Fibroblast of lung (primary cell): ENCODE data around the gene RAI1. TPM values are rescaled to one million over a fixed set of nuclear protein-coding genes. Genes with fewer than 3 reads are reported as not detected.

Source experiments
- DNase-seq, 2 donors: peaks; one replicate each; pipeline versions ENCODE4 v3.0.0 to v3.0.0-alpha.2; 2010; ENCODE audit warnings: low read depth in 2 of 2
- H2AFZ ChIP-seq: 2 replicates; pipeline ENCODE4 v1.5.1; 2012; ENCODE audit warnings: low read length, control low read depth, inconsistent platforms
- H3K27ac ChIP-seq: 2 replicates; pipeline ENCODE4 v1.5.1; 2011; ENCODE audit warnings: low read length, control low read depth; ENCODE audit not compliant: insufficient read depth
- H3K27me3 ChIP-seq: 2 replicates; pipeline ENCODE4 v1.5.1; 2011; ENCODE audit warnings: mild to moderate bottlenecking, low read length; ENCODE audit not compliant: control insufficient read depth, insufficient read depth
- H3K36me3 ChIP-seq: 2 replicates; pipeline ENCODE4 v1.5.1; 2011; ENCODE audit warnings: low read length; ENCODE audit not compliant: control insufficient read depth, insufficient read depth
- H3K4me1 ChIP-seq: 2 replicates; pipeline ENCODE4 v1.5.1; 2011; ENCODE audit warnings: low read length; ENCODE audit not compliant: control insufficient read depth, insufficient read depth; ENCODE audit errors: extremely low read depth
- H3K4me2 ChIP-seq: 2 replicates; pipeline ENCODE4 v1.5.1; 2011; ENCODE audit warnings: low read length, control low read depth; ENCODE audit not compliant: insufficient read depth; ENCODE audit errors: extremely low read depth
- H3K4me3 ChIP-seq, 4 experiments: fragments of 200-600 bp in 1 of 4; sonication (generic) in 1 of 4; replicated peaks in 1 of 4; 2 replicates each; pipeline ENCODE4 v1.5.1; 2011 to 2016; ENCODE audit warnings: low read length in 4 of 4, low read depth in 3 of 4, mild to moderate bottlenecking in 3 of 4, control low read depth in 2 of 4, inconsistent platforms in 1 of 4, mixed read lengths in 1 of 4; ENCODE audit not compliant: insufficient read depth in 1 of 4; ENCODE audit errors: control extremely low read depth in 1 of 4
- H3K79me2 ChIP-seq: 2 replicates; pipeline ENCODE4 v1.5.1; 2012; ENCODE audit warnings: mild to moderate bottlenecking, low read length, inconsistent platforms; ENCODE audit not compliant: control insufficient read depth, insufficient read depth
- H3K9ac ChIP-seq: 2 replicates; pipeline ENCODE4 v1.5.1; 2011; ENCODE audit warnings: mild to moderate bottlenecking, low read length, control low read depth; ENCODE audit not compliant: insufficient read depth
- H3K9me3 ChIP-seq: 2 replicates; pipeline ENCODE4 v1.5.1; 2012; ENCODE audit warnings: low read depth, low read length; ENCODE audit not compliant: control insufficient read depth, insufficient read depth
- H4K20me1 ChIP-seq: 2 replicates; pipeline ENCODE4 v1.5.1; 2011; ENCODE audit warnings: low read length; ENCODE audit not compliant: control insufficient read depth, insufficient read depth; ENCODE audit errors: extremely low read depth
- EZH2 ChIP-seq: IDR thresholded peaks from 2 replicates; pipeline ENCODE4 v1.5.1; 2012; ENCODE audit warnings: low read length, control low read depth, mild to moderate bottlenecking; ENCODE audit errors: missing control alignments
- polyA plus RNA-seq, 2 donors: library from polyadenylated mRNA; depleted of rRNA in 1 of 2; stranded (reverse) in 1 of 2; unstranded in 1 of 2; fragments of >200 nt; gene quantifications; 2 replicates each; pipeline ENCODE4 v1.2.1, GENCODE V29; 2011 to 2012; ENCODE audit warnings: missing spikeins in 1 of 2
- total RNA-seq: library from RNA; depleted of rRNA; stranded (reverse); fragments of >200 nt; gene quantifications from 2 replicates; pipeline ENCODE4 v1.2.1, GENCODE V29; 2014
- TF ChIP-seq, protein P1 (sequence below), 2 donors: IDR thresholded peaks in 1 of 2; conservative IDR thresholded peaks in 1 of 2; 1 replicate in 1 of 2; 2 replicates in 1 of 2; pipeline ENCODE4 v1.5.1; 2011 to 2012; ENCODE audit warnings: low read length in 2 of 2, control low read depth in 1 of 2, inconsistent platforms in 1 of 2, low read depth in 1 of 2, mild to moderate bottlenecking in 1 of 2

Gene RAI1
- total and polyA plus RNA-seq, 2 donors (not counting 1 experiment from before 2014, with no cell fraction given) = 2.1 to 6.6 TPM

DNA sequence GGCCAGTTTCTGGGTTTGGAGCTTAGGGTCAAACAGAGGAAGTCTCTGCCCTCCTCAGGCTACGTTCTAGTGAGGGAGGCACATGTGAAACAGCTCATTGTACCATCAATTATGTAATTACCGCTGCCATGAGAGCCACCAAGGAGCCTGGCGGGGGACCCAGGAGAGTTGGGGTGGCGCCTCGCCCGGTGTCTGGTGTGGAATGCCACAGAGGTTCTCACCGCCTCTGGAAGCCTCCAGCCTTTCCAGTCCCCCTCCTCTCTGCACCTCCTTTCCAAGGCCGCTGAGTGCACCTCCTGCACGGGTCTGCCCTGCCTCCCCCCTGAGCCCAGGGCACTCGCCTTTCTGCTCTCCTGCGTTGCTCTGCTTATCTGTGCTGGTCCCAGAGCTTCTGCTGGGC is 104.1 kb downstream of the RAI1 start:
- H2AFZ ChIP-seq = no peak overlapping the region
- H3K9ac ChIP-seq = no peak overlapping the region
- no peak for DNase-seq
- H3K4me3 ChIP-seq = no peak overlapping the region
- TF ChIP-seq, protein P1, sequence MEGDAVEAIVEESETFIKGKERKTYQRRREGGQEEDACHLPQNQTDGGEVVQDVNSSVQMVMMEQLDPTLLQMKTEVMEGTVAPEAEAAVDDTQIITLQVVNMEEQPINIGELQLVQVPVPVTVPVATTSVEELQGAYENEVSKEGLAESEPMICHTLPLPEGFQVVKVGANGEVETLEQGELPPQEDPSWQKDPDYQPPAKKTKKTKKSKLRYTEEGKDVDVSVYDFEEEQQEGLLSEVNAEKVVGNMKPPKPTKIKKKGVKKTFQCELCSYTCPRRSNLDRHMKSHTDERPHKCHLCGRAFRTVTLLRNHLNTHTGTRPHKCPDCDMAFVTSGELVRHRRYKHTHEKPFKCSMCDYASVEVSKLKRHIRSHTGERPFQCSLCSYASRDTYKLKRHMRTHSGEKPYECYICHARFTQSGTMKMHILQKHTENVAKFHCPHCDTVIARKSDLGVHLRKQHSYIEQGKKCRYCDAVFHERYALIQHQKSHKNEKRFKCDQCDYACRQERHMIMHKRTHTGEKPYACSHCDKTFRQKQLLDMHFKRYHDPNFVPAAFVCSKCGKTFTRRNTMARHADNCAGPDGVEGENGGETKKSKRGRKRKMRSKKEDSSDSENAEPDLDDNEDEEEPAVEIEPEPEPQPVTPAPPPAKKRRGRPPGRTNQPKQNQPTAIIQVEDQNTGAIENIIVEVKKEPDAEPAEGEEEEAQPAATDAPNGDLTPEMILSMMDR (conservative IDR thresholded peaks at IDR 0.05 in 1 of 2, IDR thresholded peaks at IDR 0.05 in 1 of 2; ENCODE audit: low read depth in 1 of 2, low read length in 2 of 2) = no peak
- TF ChIP-seq EZH2 = no peak
- H3K27me3 ChIP-seq = no peaks in the 10 kb centered on the region
- peaks cover 16% of the 10 kb centered on the region for H3K4me1 ChIP-seq
- H4K20me1 ChIP-seq = no peaks in the 10 kb centered on the region
- H3K4me2 ChIP-seq = no peak overlapping the region
- H3K27ac ChIP-seq = no peak overlapping the region
- H3K79me2 ChIP-seq = peaks cover 5% of the 10 kb centered on the region
- H3K9me3 ChIP-seq = no peaks in the 10 kb centered on the region
- no peaks in the 10 kb centered on the region for H3K36me3 ChIP-seq

DNA sequence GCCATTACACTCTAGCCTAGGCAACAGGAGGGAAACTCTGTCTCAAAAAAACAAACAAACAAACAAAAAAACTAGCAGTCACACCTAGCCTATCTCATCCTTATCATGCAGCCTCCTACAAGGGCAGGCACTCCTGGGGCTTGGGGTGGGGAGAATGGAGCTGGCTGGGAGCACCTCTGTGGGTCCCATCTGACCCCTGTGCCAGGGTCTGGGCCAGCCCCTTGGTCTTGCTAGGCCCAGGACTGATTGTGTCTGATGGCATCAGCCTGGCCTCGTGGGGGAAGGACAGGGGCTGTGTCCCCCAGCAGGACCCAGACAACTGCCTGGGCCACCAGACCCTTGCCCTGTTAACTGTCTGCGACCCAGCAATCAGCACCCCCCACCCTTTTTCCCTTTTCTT is 105.7 kb downstream of the RAI1 start:
- H4K20me1 ChIP-seq = no peaks in the 10 kb centered on the region
- peaks cover 13% of the 10 kb centered on the region for H3K4me1 ChIP-seq
- H3K9me3 ChIP-seq = no peaks in the 10 kb centered on the region
- H3K79me2 ChIP-seq = peaks cover 5% of the 10 kb centered on the region
- H2AFZ ChIP-seq = no peak overlapping the region
- no peak for TF ChIP-seq EZH2
- TF ChIP-seq, protein P1 (conservative IDR thresholded peaks at IDR 0.05 in 1 of 2, IDR thresholded peaks at IDR 0.05 in 1 of 2; ENCODE audit: low read depth in 1 of 2, low read length in 2 of 2) = no peak
- no peak overlapping the region for H3K27ac ChIP-seq
- H3K27me3 ChIP-seq = no peaks in the 10 kb centered on the region
- no peak overlapping the region for H3K4me2 ChIP-seq
- no peak overlapping the region for H3K9ac ChIP-seq
- DNase-seq = no peak
- no peak overlapping the region for H3K4me3 ChIP-seq
- H3K36me3 ChIP-seq = no peaks in the 10 kb centered on the region

DNA sequence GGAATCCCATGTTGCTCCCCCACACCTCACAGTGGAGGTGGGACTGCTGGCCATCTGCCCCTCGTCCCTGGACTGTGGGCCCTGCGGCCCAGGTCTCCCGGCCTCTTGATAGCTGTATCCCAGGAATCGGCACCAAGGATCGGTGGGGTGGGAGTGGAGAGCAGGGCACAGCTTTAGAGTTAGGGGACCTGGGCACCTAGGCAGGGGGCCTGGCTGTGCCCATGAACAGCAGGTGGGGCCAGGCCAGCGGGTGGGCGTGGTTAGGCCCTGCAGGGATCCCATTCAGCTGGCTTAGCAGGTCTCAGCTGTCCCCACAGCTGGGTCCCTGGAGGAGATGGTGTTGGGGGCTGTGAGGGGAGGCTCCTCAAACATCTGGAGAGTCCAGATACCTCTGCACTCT is 106.3 kb downstream of the RAI1 start:
- TF ChIP-seq, protein P1 (conservative IDR thresholded peaks at IDR 0.05 in 1 of 2, IDR thresholded peaks at IDR 0.05 in 1 of 2; ENCODE audit: low read depth in 1 of 2, low read length in 2 of 2) = no peak
- TF ChIP-seq EZH2 = no peak
- Histone ChIP-seq H3K4me1 (peaks cover 15% of the 10 kb centered on the region), H2AFZ (no peak overlapping the region), H3K36me3 (no peaks in the 10 kb centered on the region), H3K4me2 (no peak overlapping the region), H3K79me2 (peaks cover 5% of the 10 kb centered on the region), H3K27me3 (no peaks in the 10 kb centered on the region), H4K20me1 (no peaks in the 10 kb centered on the region), H3K27ac (no peak overlapping the region), H3K9me3 (no peaks in the 10 kb centered on the region), H3K9ac (no peak overlapping the region), H3K4me3 (no peak overlapping the region)
- no peak for DNase-seq
